Measurements from ENCODE around the gene NOX1.

DNA sequence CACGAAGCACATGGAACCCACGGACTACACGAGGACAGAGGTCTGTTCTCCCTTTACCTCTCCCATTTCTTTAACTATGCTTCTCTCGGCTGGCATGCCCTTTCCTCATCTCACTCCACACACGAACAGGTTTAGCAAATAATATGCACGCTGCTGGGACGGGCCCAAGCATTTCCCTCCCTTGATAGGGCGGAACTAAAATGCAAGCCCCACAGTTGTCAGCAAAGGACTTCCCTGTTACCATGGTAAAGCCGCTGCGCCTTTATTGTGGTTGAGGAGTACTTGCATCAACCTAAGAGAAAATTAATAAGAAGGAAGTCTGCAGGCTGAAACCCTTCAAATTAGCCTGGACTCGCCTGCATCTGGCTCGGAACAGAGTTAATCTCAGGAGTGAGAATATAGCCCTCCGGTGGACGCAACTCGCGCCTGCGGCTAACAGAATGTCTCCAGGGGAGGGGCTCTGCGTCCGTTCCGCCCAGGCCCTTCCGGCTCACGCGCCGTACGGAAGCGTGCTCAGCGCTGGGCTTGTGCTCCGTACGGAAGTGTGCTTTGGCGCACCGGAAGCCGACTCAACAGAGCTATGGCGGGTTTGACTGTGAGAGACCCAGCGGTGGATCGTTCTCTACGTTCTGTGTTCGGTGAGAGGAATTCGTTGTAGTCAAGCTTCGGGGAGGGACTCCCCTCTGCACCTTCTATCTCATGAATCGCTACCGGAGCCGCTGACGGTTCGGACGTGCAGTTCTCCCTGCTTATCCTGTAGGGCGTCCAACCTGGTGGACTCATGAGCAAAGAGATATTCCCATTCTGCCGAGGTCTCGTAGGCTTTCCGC is 54.1 kb downstream of the NOX1 start, which contains the start of gene CSTF2:
- TF ChIP-seq, protein P1, sequence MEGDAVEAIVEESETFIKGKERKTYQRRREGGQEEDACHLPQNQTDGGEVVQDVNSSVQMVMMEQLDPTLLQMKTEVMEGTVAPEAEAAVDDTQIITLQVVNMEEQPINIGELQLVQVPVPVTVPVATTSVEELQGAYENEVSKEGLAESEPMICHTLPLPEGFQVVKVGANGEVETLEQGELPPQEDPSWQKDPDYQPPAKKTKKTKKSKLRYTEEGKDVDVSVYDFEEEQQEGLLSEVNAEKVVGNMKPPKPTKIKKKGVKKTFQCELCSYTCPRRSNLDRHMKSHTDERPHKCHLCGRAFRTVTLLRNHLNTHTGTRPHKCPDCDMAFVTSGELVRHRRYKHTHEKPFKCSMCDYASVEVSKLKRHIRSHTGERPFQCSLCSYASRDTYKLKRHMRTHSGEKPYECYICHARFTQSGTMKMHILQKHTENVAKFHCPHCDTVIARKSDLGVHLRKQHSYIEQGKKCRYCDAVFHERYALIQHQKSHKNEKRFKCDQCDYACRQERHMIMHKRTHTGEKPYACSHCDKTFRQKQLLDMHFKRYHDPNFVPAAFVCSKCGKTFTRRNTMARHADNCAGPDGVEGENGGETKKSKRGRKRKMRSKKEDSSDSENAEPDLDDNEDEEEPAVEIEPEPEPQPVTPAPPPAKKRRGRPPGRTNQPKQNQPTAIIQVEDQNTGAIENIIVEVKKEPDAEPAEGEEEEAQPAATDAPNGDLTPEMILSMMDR (IDR thresholded peaks at IDR 0.05): no peak
- no peak for TF ChIP-seq POLR2A (IDR thresholded peaks at IDR 0.05)

Measured in stomach (tissue), 4 donors.